Thyroid gland (tissue), 4 donors: ENCODE measurements around the gene TIAM2. TPM values are rescaled to one million over a fixed set of nuclear protein-coding genes. Genes with fewer than 3 reads are reported as not detected.
"Not testable (repeated sequence)": the region's sequence is repeated elsewhere in the genome, so short reads cannot be mapped to it uniquely, and the experiment has no call there.

Experiments
- DNase-seq, 2 donors: peaks; one replicate each; pipeline ENCODE4 v3.0.0-alpha.2; 2019
- H3K27ac ChIP-seq, 3 donors: fragments of 200-600 bp; sonication (generic); 1 replicate in 2 of 3; 2 replicates in 1 of 3; pipeline ENCODE4 v1.5.1; 2016 to 2019; ENCODE audit warnings: mild to moderate bottlenecking in 1 of 3, moderate library complexity in 1 of 3
- H3K27me3 ChIP-seq: fragments of 200-600 bp; sonication (generic); one replicate; pipeline ENCODE4 v1.5.1; 2019
- H3K36me3 ChIP-seq, 2 donors: fragments of 200-600 bp; sonication (generic); one replicate each; pipeline ENCODE4 v1.5.1; 2016 to 2019
- H3K4me1 ChIP-seq, 2 donors: fragments of 200-600 bp; sonication (generic); one replicate each; pipeline ENCODE4 v1.5.1; 2017 to 2019
- H3K4me3 ChIP-seq, 3 donors: fragments of 200-600 bp; sonication (generic); replicated peaks in 1 of 3; 1 replicate in 2 of 3; 2 replicates in 1 of 3; pipeline ENCODE4 v1.5.1; 2016; ENCODE audit warnings: mild to moderate bottlenecking in 1 of 3
- H3K9me3 ChIP-seq: fragments of 200-600 bp; sonication (generic); one replicate; pipeline ENCODE4 v1.5.1; 2017
- POLR2A ChIP-seq, 2 donors: fragments of 450-650 bp; IDR thresholded peaks; one replicate each; pipeline ENCODE4 v1.6.1; 2017; ENCODE audit warnings: antibody characterized with exemption in 2 of 2, mild to moderate bottlenecking in 2 of 2, moderate library complexity in 1 of 2
- WGBS, 2 donors: methylation state at CpG; one replicate each; pipeline ENCODE4 v1.1.5; 2017; 5-methylcytosine and 5-hydroxymethylcytosine counted together
- intact Hi-C: fragments of 100-400 bp; cut with DNase I; formaldehyde crosslinking; loops from one replicate; pipeline ENCODE4 v1.15.1; 2023
- total RNA-seq, 4 donors: library from RNA; depleted of rRNA; stranded (reverse); fragments of >200 nt; gene quantifications; one replicate each; pipeline ENCODE4 v1.2.3, GENCODE V29; 2016
- TF ChIP-seq, protein P1 (sequence below), 6 experiments: fragments of 200-600 bp in 3 of 6; fragments of 450-650 bp in 3 of 6; sonication (generic) in 3 of 6; IDR thresholded peaks; one replicate each; pipeline ENCODE4 v1.5.1; 2016 to 2019; ENCODE audit warnings: antibody characterized with exemption in 6 of 6, mild to moderate bottlenecking in 2 of 6, inconsistent platforms in 1 of 6, moderate library complexity in 1 of 6

The TIAM2 gene
- total RNA-seq, 4 donors from 2014 or later: 11.1 to 26.1 (median 18.5) TPM

- Histone ChIP-seq H3K36me3 (no peaks in the 10 kb centered on the region), H3K4me3 (no peak overlapping the region), H3K9me3 (no peaks in the 10 kb centered on the region), H3K27ac (no peak overlapping the region), H3K4me1 (peaks cover 11 to 29% of the 10 kb centered on the region in 2 donors), H3K27me3 (no peaks in the 10 kb centered on the region)
- DNase-seq: no peak
- 91 to 93% methylated on average over 7 of the region's 7 CpGs for WGBS, 2 donors
- intact Hi-C loops: no loop called here
- no peak for TF ChIP-seq POLR2A (IDR thresholded peaks at IDR 0.05)
- TF ChIP-seq, protein P1, sequence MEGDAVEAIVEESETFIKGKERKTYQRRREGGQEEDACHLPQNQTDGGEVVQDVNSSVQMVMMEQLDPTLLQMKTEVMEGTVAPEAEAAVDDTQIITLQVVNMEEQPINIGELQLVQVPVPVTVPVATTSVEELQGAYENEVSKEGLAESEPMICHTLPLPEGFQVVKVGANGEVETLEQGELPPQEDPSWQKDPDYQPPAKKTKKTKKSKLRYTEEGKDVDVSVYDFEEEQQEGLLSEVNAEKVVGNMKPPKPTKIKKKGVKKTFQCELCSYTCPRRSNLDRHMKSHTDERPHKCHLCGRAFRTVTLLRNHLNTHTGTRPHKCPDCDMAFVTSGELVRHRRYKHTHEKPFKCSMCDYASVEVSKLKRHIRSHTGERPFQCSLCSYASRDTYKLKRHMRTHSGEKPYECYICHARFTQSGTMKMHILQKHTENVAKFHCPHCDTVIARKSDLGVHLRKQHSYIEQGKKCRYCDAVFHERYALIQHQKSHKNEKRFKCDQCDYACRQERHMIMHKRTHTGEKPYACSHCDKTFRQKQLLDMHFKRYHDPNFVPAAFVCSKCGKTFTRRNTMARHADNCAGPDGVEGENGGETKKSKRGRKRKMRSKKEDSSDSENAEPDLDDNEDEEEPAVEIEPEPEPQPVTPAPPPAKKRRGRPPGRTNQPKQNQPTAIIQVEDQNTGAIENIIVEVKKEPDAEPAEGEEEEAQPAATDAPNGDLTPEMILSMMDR (IDR thresholded peaks at IDR 0.05): no peak
Measured at GRCh38 chr6:155224618-155225017, 229.5 kb downstream of the TIAM2 start.

GRCh38 chr6:155227046-155227445 is 231.9 kb downstream of the TIAM2 start:
- no peaks in the 10 kb centered on the region for H3K9me3 ChIP-seq
- no peak overlapping the region for H3K4me3 ChIP-seq
- no peaks in the 10 kb centered on the region for H3K27me3 ChIP-seq
- no peak for DNase-seq
- TF ChIP-seq, protein P1 (IDR thresholded peaks at IDR 0.05): no peak
- TF ChIP-seq POLR2A (IDR thresholded peaks at IDR 0.05): no peak
- WGBS, 2 donors: 92 to 93% methylated on average over 4 of the region's 4 CpGs
- peaks cover 0 to 14% of the 10 kb centered on the region in 2 donors for H3K4me1 ChIP-seq
- intact Hi-C loops: no loop called here
- no peaks in the 10 kb centered on the region for H3K36me3 ChIP-seq
- no peak overlapping the region for H3K27ac ChIP-seq

- TF ChIP-seq, protein P1 (IDR thresholded peaks at IDR 0.05): no peak
- TF ChIP-seq POLR2A (IDR thresholded peaks at IDR 0.05): no peak
- H3K27ac ChIP-seq: no peak overlapping the region
- intact Hi-C loops: no loop called here
- H3K9me3 ChIP-seq: no peaks in the 10 kb centered on the region
- peaks cover 0 to 13% of the 10 kb centered on the region in 2 donors for H3K4me1 ChIP-seq
- no peak for DNase-seq
- no peaks in the 10 kb centered on the region for H3K27me3 ChIP-seq
- no peak overlapping the region for H3K4me3 ChIP-seq
- H3K36me3 ChIP-seq: no peaks in the 10 kb centered on the region
- 84 to 87% methylated on average over 13 of the region's 13 CpGs for WGBS, 2 donors
Measured at GRCh38 chr6:155228546-155229166, 233.5 kb downstream of the TIAM2 start.

DNA sequence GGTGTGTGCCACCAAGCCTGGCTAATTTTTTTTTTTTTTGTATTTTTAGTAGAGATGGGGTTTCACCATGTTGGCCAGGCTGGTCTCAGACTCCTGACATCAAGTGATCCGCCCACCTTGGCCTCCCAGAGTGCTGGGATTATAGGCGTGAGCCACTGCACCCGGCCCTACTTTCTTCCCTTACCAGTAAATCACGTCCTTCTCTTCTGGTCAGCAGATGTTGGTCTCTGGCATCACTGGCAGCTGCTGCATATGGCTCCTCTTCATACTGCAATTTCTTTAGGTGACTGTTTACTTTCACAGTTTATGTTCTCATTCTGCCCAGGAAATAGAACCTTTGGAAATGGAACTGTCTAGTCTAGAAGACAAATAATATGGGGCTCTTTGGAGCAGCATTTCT is 235.9 kb downstream of the TIAM2 start:
- H3K9me3 ChIP-seq, DNase-seq, H3K27me3 ChIP-seq, H3K4me1 ChIP-seq, H3K36me3 ChIP-seq, H3K27ac ChIP-seq, H3K4me3 ChIP-seq, intact Hi-C loops: not testable (repeated sequence)
- 92 to 99% methylated on average over 4 of the region's 4 CpGs for WGBS, 2 donors

DNA sequence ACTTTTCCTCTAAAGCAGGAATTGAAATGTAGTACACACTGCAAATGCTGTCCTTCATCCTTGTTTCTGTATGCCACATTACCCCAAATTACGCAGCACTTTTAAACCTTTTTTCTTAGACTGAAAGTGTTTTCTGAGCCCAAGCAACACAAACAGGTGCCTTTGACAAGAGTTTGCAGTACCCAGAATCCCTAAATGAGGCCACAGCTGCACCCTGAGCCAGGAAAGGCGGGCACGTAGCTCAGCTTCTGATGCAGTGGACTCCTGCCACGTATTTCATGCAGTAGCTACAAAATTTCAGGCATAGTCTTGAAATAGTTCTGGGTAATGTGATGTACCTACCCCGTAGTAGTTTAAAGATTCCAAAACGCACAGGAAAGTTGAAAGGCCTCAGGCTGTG is 237.7 kb downstream of the TIAM2 start:
- TF ChIP-seq, protein P1 (IDR thresholded peaks at IDR 0.05): no peak
- TF ChIP-seq POLR2A (IDR thresholded peaks at IDR 0.05): no peak
- 78 to 81% methylated on average over 6 of the region's 6 CpGs for WGBS, 2 donors
- Histone ChIP-seq H3K27me3 (no peaks in the 10 kb centered on the region), H3K27ac (no peak overlapping the region), H3K4me1 (peaks cover 0 to 4% of the 10 kb centered on the region in 2 donors), H3K4me3 (no peak overlapping the region), H3K9me3 (no peaks in the 10 kb centered on the region), H3K36me3 (no peaks in the 10 kb centered on the region)
- no peak for DNase-seq
- intact Hi-C loops: no loop called here
